ENCODE results near the gene MARK3. TPM values are rescaled to one million over a fixed set of nuclear protein-coding genes. Genes with fewer than 3 reads are reported as not detected.

The MARK3 gene
- total and polyA plus RNA-seq, 10 of the 15 experiments (the other 5 are each of a cell fraction or from before 2014, with no cell fraction given): 10.7 to 75.1 (median 41.4) TPM

DNA sequence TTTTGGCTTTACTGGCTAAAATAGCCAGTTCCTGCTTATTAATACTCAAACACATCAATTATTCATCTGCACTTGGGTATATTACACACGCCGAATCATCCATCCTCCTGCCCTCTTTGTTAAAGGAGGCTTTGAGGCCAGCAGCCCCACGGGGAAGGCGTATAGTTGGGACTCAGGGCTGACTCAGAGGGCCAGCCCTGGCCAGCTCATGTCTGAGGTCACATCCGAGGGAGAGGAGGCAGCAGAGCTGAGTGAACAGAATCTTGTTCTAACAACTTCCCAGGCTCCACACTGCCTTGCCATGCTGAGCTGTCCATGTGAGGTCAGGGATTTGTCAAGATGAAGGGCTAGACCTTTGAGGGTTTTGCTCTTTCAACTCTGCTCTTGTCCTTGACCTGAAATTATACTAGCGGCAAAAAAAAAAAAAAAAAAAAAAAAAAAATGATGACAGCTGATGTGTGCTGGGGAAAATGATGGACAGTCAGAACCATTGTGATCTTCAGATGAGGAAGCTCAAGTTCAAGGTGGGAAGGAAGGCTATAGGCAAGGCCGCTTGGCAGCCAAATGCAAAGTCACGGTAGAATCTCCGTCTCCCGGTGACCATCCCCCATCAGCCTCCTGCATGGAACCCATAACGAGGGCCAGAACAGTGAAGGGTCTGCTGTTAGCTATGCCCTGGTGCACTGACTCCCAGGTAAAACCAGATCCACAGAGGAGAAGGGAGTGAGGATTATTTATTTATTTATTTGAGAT, 12.5 kb upstream of the MARK3 start (continued):
- TF ChIP-seq STAT3 (IDR thresholded peaks at IDR 0.05; ENCODE audit: low read depth, low read length): no peak
- no peak for TF ChIP-seq NR2F1 (conservative IDR thresholded peaks at IDR 0.05)
- no peak for TF ChIP-seq CBFB (IDR thresholded peaks at IDR 0.05; ENCODE audit: low read depth)
- no peak for TF ChIP-seq YY1 (IDR thresholded peaks at IDR 0.05; ENCODE audit: low read depth, low read length)
- TF ChIP-seq, protein P1, sequence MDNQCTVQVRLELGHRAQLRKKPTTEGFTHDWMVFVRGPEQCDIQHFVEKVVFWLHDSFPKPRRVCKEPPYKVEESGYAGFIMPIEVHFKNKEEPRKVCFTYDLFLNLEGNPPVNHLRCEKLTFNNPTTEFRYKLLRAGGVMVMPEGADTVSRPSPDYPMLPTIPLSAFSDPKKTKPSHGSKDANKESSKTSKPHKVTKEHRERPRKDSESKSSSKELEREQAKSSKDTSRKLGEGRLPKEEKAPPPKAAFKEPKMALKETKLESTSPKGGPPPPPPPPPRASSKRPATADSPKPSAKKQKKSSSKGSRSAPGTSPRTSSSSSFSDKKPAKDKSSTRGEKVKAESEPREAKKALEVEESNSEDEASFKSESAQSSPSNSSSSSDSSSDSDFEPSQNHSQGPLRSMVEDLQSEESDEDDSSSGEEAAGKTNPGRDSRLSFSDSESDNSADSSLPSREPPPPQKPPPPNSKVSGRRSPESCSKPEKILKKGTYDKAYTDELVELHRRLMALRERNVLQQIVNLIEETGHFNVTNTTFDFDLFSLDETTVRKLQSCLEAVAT (IDR thresholded peaks at IDR 0.05): no peak
- no peak for TF ChIP-seq EGR1 (IDR thresholded peaks at IDR 0.05; ENCODE audit: borderline replicate concordance in 1 of 2, low read depth in 2 of 2, low read length in 2 of 2)
- no peak for TF ChIP-seq FOXK2 (IDR thresholded peaks at IDR 0.05)

- WGBS (ENCODE audit: insufficient coverage, insufficient replicate concordance, low lambda C conversion rate, missing lambda C conversion rate): 20% methylated on average over 11 of the region's 11 CpGs
- ChIA-PET SMC1A (ENCODE audit: uncharacterized antibody, unreplicated experiment) (no interaction called here), CTCF (interaction anchor here (1.6 kb wide), 1 partner anchor 16 kb away, joined by 4 read pairs; no protein-coding TSS in a partner anchor), RAD21 (ENCODE audit: unreplicated experiment) (no interaction called here), POLR2A (interaction anchor here (0.6 to 0.7 kb wide), 2 partner anchors 16 to 1030 kb away, joined by 4 read pairs; no protein-coding TSS in a partner anchor)
- H2AFZ ChIP-seq (ENCODE audit: control insufficient read depth, low read depth, low read length): no peak overlapping the region
- no peaks in the 10 kb centered on the region for H4K20me1 ChIP-seq (ENCODE audit: control insufficient read depth, insufficient read depth)
- no peaks in the 10 kb centered on the region for H3K9me3 ChIP-seq (replicated peaks; ENCODE audit: control insufficient read depth, insufficient read depth, low read length)
- H3K9ac ChIP-seq (ENCODE audit: control insufficient read depth, insufficient read depth, low read length): no peak overlapping the region
- no peak overlapping the region for H3K4me2 ChIP-seq (ENCODE audit: control insufficient read depth, insufficient read depth)
- no peaks in the 10 kb centered on the region; a peak in 1 of 4 replicates for H3K27me3 ChIP-seq (replicated peaks in 1 of 2; ENCODE audit: control insufficient read depth in 2 of 2, insufficient read depth in 2 of 2, low read length in 1 of 2)
- TF ChIP-seq USF1 (IDR thresholded peaks at IDR 0.05; ENCODE audit: borderline replicate concordance, extremely low read length, insufficient read depth, low read depth, low read length) (no peak), E2F8 (IDR thresholded peaks at IDR 0.05; ENCODE audit: low read depth, partially characterized antibody) (no peak), NFIC (IDR thresholded peaks at IDR 0.05; ENCODE audit: low read depth, low read length) (no peak), CHD1 (IDR thresholded peaks at IDR 0.05; ENCODE audit: low read depth, low read length) (no peak), ZZZ3 (IDR thresholded peaks at IDR 0.05; ENCODE audit: control insufficient read depth, insufficient read length, low read depth) (no peak), ZSCAN29 (IDR thresholded peaks at IDR 0.05) (no peak)
- H3K79me2 ChIP-seq (ENCODE audit: control insufficient read depth, insufficient read depth, low read length): no peaks in the 10 kb centered on the region
- BruUV-seq (replicated peaks): no TSS peak
- H3K27ac ChIP-seq (ENCODE audit: control insufficient read depth, insufficient read depth): no peak overlapping the region
- in situ Hi-C loops (cut with MboI): no loop called here
- no peak overlapping the region for H3K4me3 ChIP-seq
- intact Hi-C loops (cut with micrococcal nuclease; ENCODE audit: unreplicated experiment): no loop called here
- DNase-seq (ENCODE audit: low read depth, low spot score): no peak
- H3K36me3 ChIP-seq (ENCODE audit: control insufficient read depth in 2 of 2, insufficient read depth in 2 of 2, low read length in 1 of 2): no peaks in the 10 kb centered on the region
- H3K4me1 ChIP-seq (ENCODE audit: control insufficient read depth, insufficient read depth, low read length): no peaks in the 10 kb centered on the region
- no peak for FAIRE-seq
- ATAC-seq: no peak
Observed at GRCh38 chr14:103374121-103374520, 11.1 kb upstream of the MARK3 start.

Measured in GM12878 (cell line).